Keratinocyte (primary cell): ENCODE measurements around the gene CAMK2D. TPM values are rescaled to one million over a fixed set of nuclear protein-coding genes. Genes with fewer than 3 reads are reported as not detected.

Experiments
- DNase-seq: peaks from one replicate; pipeline ENCODE4 v3.0.0-alpha.2; 2011; ENCODE audit warnings: low read depth, missing footprints, low spot score
- FAIRE-seq: peaks from 2 replicates; lab custom pipeline; 2011; peaks lifted over from hg19 to GRCh38; lab: Jason Lieb, UNC
- H2AFZ ChIP-seq: 2 replicates; pipeline ENCODE4 v1.6.0; 2012; ENCODE audit warnings: low read length, control low read depth, inconsistent platforms; ENCODE audit not compliant: control insufficient read depth
- H3K27ac ChIP-seq: 2 replicates; pipeline ENCODE4 v1.5.1; 2011; ENCODE audit warnings: low read length; ENCODE audit not compliant: control insufficient read depth, insufficient read depth
- H3K27me3 ChIP-seq: 3 replicates; pipeline ENCODE4 v1.6.0; 2011; ENCODE audit warnings: low read length; ENCODE audit not compliant: control insufficient read depth, insufficient read depth; ENCODE audit errors: extremely low read depth
- H3K36me3 ChIP-seq, 2 experiments: 2 replicates in 1 of 2; 3 replicates in 1 of 2; pipeline ENCODE4 v1.5.1; 2011; ENCODE audit warnings: low read length in 2 of 2, mild to moderate bottlenecking in 1 of 2; ENCODE audit not compliant: control insufficient read depth in 2 of 2, insufficient read depth in 2 of 2; ENCODE audit errors: extremely low read depth in 1 of 2
- H3K4me1 ChIP-seq: 3 replicates; pipeline ENCODE4 v1.5.1; 2011; ENCODE audit warnings: low read length; ENCODE audit not compliant: control insufficient read depth, insufficient read depth; ENCODE audit errors: extremely low read depth
- H3K4me2 ChIP-seq: 3 replicates; pipeline ENCODE4 v1.6.0; 2011; ENCODE audit warnings: low read depth, low read length; ENCODE audit not compliant: control insufficient read depth, insufficient read depth; ENCODE audit errors: extremely low read depth
- H3K4me3 ChIP-seq, 3 experiments: fragments of 200-600 bp in 1 of 3; sonication (generic) in 1 of 3; 2 replicates in 2 of 3; 3 replicates in 1 of 3; pipeline ENCODE4 v1.5.1; 2011 to 2016; ENCODE audit warnings: low read length in 3 of 3, mild to moderate bottlenecking in 3 of 3, control low read depth in 2 of 3, inconsistent platforms in 1 of 3, low read depth in 1 of 3, mixed read lengths in 1 of 3, mixed run types in 1 of 3, moderate library complexity in 1 of 3; ENCODE audit not compliant: control insufficient read depth in 2 of 3, insufficient read depth in 2 of 3; ENCODE audit errors: extremely low read depth in 1 of 3
- H3K79me2 ChIP-seq: 2 replicates; pipeline ENCODE4 v1.6.0; 2012; ENCODE audit warnings: low read length; ENCODE audit not compliant: control insufficient read depth, insufficient read depth
- H3K9ac ChIP-seq: 3 replicates; pipeline ENCODE4 v1.6.0; 2011; ENCODE audit warnings: low read length; ENCODE audit not compliant: control insufficient read depth, insufficient read depth; ENCODE audit errors: extremely low read depth
- H3K9me1 ChIP-seq: 3 replicates; pipeline ENCODE4 v1.6.0; 2011; ENCODE audit warnings: low read length; ENCODE audit not compliant: control insufficient read depth, insufficient read depth; ENCODE audit errors: extremely low read depth
- H3K9me3 ChIP-seq: 2 replicates; pipeline ENCODE4 v1.5.1; 2012; ENCODE audit warnings: low read depth, low read length; ENCODE audit not compliant: control insufficient read depth
- H4K20me1 ChIP-seq: 3 replicates; pipeline ENCODE4 v1.6.0; 2011; ENCODE audit warnings: low read length; ENCODE audit not compliant: control insufficient read depth, insufficient read depth; ENCODE audit errors: extremely low read depth
- EZH2 ChIP-seq: IDR thresholded peaks from one replicate; pipeline ENCODE4 v1.6.1; 2012; ENCODE audit warnings: inconsistent platforms, mild to moderate bottlenecking, low read length, moderate library complexity
- dilution Hi-C: fragments of 300-500 bp; cut with MboI; formaldehyde crosslinking; loops from one replicate; pipeline ENCODE4 v1.7.0; 2020; ENCODE audit warnings: low sequenced_read_pairs; ENCODE audit not compliant: extremely low pct_ligation_motif_present
- polyA plus RNA-seq, 5 experiments: library from polyadenylated mRNA; depleted of rRNA in 3 of 5; stranded (reverse) in 3 of 5; stranded (forward) in 1 of 5; unstranded in 1 of 5; fragments of >200 nt; gene quantifications; 1 replicate in 1 of 5; 2 replicates in 3 of 5; 3 replicates in 1 of 5; pipeline versions ENCODE4 v1.2.1 to v1.2.3, GENCODE V29; 2011 to 2012; ENCODE audit warnings: missing spikeins in 2 of 5, low read depth in 1 of 5, low replicate concordance in 1 of 5
- TF ChIP-seq, protein P1 (sequence below), 3 experiments: IDR thresholded peaks in 1 of 3; conservative IDR thresholded peaks in 1 of 3; optimal IDR thresholded peaks in 1 of 3; 2 replicates in 2 of 3; 3 replicates in 1 of 3; pipeline versions ENCODE3 to v1.5.1; 2011; ENCODE audit warnings: low read length in 3 of 3, mild to moderate bottlenecking in 3 of 3, moderate library complexity in 2 of 3, control low read depth in 1 of 3, inconsistent platforms in 1 of 3; ENCODE audit not compliant: insufficient read depth in 2 of 3; ENCODE audit errors: extremely low read depth in 1 of 3

The CAMK2D gene
- polyA plus RNA-seq, 1 donor (not counting 4 experiments of a cell fraction or from before 2014, with no cell fraction given), result 18.8 TPM

DNA sequence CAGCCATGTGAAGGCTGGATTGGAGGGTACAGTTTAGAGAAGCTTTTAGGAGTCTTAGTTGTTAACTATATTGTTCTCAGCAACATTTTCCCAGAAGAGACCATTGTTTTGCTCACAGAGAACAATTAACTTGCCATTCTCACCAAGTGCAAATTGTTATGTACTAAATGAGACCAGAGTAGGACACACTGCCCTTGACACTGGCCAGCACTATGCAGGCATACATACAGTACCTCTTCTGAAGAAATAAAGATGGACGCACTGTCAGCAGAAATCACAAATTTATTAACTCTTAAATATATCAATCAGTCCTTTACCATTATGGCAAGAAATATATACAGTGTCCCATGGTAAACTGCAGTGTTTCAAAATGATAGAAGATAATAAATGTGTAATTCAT, 309.4 kb downstream of the CAMK2D start:
- Histone ChIP-seq H3K9ac (no peak overlapping the region), H4K20me1 (no peaks in the 10 kb centered on the region), H2AFZ (no peak overlapping the region), H3K36me3 (peaks cover 0 to 4% of the 10 kb centered on the region in 2 experiments), H3K79me2 (no peaks in the 10 kb centered on the region), H3K9me1 (no peaks in the 10 kb centered on the region), H3K9me3 (no peaks in the 10 kb centered on the region), H3K27ac (no peak overlapping the region), H3K4me1 (no peaks in the 10 kb centered on the region), H3K4me3 (no peak overlapping the region), H3K27me3 (no peaks in the 10 kb centered on the region), H3K4me2 (no peak overlapping the region)
- TF ChIP-seq EZH2, result no peak
- TF ChIP-seq, protein P1, sequence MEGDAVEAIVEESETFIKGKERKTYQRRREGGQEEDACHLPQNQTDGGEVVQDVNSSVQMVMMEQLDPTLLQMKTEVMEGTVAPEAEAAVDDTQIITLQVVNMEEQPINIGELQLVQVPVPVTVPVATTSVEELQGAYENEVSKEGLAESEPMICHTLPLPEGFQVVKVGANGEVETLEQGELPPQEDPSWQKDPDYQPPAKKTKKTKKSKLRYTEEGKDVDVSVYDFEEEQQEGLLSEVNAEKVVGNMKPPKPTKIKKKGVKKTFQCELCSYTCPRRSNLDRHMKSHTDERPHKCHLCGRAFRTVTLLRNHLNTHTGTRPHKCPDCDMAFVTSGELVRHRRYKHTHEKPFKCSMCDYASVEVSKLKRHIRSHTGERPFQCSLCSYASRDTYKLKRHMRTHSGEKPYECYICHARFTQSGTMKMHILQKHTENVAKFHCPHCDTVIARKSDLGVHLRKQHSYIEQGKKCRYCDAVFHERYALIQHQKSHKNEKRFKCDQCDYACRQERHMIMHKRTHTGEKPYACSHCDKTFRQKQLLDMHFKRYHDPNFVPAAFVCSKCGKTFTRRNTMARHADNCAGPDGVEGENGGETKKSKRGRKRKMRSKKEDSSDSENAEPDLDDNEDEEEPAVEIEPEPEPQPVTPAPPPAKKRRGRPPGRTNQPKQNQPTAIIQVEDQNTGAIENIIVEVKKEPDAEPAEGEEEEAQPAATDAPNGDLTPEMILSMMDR (optimal IDR thresholded peaks at IDR 0.05 in 1 of 3, IDR thresholded peaks at IDR 0.05 in 1 of 3, conservative IDR thresholded peaks at IDR 0.05 in 1 of 3; ENCODE audit: extremely low read depth in 1 of 3, insufficient read depth in 2 of 3, low read length in 3 of 3), result no peak
- dilution Hi-C loops, result no loop called here
- FAIRE-seq (no peak), DNase-seq (no peak)

DNA sequence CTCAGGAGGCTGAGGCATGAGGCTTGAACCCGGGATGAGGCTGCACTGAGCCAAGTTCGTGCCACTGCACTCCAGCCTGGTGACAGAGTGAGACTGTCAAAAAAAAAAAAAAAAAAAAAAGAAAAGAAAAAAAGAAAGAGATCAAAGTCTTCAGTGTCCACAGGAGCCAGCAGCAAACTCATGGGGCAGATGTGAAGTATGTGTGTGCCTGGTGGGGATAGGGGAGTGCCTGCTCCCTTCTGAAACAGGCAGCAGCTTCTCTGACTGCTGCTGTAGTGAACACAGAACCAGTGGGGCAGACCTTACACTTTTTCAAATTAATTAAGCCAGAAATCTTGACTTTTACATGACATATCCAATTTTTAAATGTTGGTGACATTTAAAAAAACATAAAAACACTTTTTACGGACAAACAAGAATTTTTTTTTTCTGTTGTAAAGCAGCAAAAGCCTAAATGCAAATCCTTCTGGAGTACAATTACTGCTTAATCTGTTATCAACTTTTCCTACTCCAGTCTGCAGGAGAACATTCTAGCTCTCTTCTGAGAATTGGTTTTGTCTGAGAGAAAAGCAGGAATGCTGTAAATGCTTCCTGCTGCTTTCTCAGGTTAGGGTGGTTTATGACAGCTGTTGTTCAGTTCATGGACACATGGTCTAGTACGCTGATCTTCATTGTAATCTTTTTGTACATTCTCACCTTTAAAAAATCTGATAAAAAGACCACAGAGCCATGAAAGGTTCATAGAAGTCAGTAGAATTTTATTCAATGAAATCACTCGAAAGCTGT, 311.1 kb downstream of the CAMK2D start:
- FAIRE-seq, result no peak
- no peaks in the 10 kb centered on the region for H4K20me1 ChIP-seq
- H3K27me3 ChIP-seq, result no peaks in the 10 kb centered on the region
- H3K4me1 ChIP-seq, result peaks cover 15% of the 10 kb centered on the region
- dilution Hi-C loops, result no loop called here
- DNase-seq, result no peak
- no peaks in the 10 kb centered on the region for H3K9me1 ChIP-seq
- no peak overlapping the region for H3K4me3 ChIP-seq
- TF ChIP-seq, protein P1 (optimal IDR thresholded peaks at IDR 0.05 in 1 of 3, IDR thresholded peaks at IDR 0.05 in 1 of 3, conservative IDR thresholded peaks at IDR 0.05 in 1 of 3; ENCODE audit: extremely low read depth in 1 of 3, insufficient read depth in 2 of 3, low read length in 3 of 3), result no peak
- TF ChIP-seq EZH2, result no peak
- no peaks in the 10 kb centered on the region for H3K79me2 ChIP-seq
- H2AFZ ChIP-seq, result no peak overlapping the region
- no peak overlapping the region for H3K9ac ChIP-seq
- peaks cover 0 to under 1% of the 10 kb centered on the region in 2 experiments for H3K36me3 ChIP-seq
- peaks cover 3% of the 10 kb centered on the region for H3K9me3 ChIP-seq
- no peak overlapping the region for H3K4me2 ChIP-seq
- no peak overlapping the region for H3K27ac ChIP-seq
